Adipocyte (in vitro differentiated cells): ENCODE measurements around the gene HMGN1.

ENCODE experiments used
- DNase-seq: peaks from one replicate; pipeline ENCODE4 v3.0.0-alpha.2; 2015; ENCODE audit warnings: low read depth
- H3K27me3 ChIP-seq: replicated peaks from 2 replicates; pipeline ENCODE4 v1.7.0; 2013; ENCODE audit warnings: mild to moderate bottlenecking, low read length, moderate library complexity; ENCODE audit not compliant: control insufficient read depth, insufficient read depth
- H3K36me3 ChIP-seq: 2 replicates; pipeline ENCODE4 v1.7.0; 2013; ENCODE audit warnings: low read length, mild to moderate bottlenecking, moderate library complexity; ENCODE audit not compliant: control insufficient read depth, insufficient read depth, severe bottlenecking
- H3K4me1 ChIP-seq: 2 replicates; pipeline ENCODE4 v1.7.0; 2013; ENCODE audit warnings: mild to moderate bottlenecking, low read length, moderate library complexity; ENCODE audit not compliant: control insufficient read depth, insufficient read depth
- H3K4me3 ChIP-seq: 2 replicates; pipeline ENCODE4 v1.7.0; 2013; ENCODE audit warnings: mild to moderate bottlenecking, low read length, moderate library complexity
- H3K9ac ChIP-seq: 2 replicates; pipeline ENCODE4 v1.7.0; 2013; ENCODE audit warnings: mild to moderate bottlenecking, low read length, moderate library complexity
- H3K9me3 ChIP-seq: 2 replicates; pipeline ENCODE4 v1.7.0; 2013; ENCODE audit warnings: mild to moderate bottlenecking, low read length, moderate library complexity; ENCODE audit not compliant: control insufficient read depth

Gene HMGN1

DNA sequence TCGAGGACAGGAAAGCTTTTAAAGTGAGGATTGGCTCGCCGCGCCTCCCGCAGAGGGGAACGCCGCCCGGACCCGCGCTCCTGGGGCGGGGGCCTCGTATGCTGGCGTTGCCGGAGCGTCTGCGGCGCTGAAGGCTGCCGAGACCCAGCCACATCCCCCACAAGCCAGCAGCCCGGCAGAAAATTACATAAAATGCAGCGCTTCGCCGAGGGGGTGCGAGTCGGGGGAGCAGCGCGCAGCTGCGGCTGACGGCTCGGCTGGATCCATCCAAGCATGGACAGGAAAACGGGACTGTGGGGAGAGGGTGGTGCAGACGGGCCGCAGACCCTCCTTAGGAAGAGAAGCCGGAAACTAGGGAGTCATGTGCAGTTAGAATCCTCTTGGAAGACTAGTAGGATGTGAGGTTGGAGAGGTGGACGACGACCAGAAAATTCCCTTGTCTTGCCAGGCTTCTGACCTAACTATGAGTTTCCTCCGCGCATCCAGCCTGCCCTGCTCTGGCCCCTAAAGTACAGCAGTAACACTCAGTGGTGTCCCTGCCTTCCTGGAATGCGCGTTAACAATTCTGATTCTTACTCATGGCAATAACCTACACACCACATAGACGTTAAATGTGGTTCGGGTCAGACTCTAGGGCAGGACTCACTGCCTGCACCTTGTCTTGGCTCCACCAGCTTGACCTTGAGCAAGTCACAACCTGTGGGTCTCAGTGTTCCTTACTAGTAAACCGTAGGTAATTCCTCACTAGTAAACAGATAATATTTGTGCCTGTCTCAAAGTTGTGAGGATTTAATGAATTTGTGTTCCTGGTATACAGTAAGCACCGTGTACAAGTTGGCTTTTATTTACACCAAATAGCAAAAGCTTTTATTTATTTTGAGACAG is 34.5 kb downstream of the HMGN1 start:
- Histone ChIP-seq H3K27me3 (no peaks in the 10 kb centered on the region), H3K9me3 (no peaks in the 10 kb centered on the region), H3K36me3 (peaks cover 8% of the 10 kb centered on the region), H3K4me1 (peaks cover 24% of the 10 kb centered on the region), H3K4me3 (peak overlapping the region; percentile 83), H3K9ac (peak overlapping the region; percentile 95)
- peak; percentile 77 for DNase-seq

DNA sequence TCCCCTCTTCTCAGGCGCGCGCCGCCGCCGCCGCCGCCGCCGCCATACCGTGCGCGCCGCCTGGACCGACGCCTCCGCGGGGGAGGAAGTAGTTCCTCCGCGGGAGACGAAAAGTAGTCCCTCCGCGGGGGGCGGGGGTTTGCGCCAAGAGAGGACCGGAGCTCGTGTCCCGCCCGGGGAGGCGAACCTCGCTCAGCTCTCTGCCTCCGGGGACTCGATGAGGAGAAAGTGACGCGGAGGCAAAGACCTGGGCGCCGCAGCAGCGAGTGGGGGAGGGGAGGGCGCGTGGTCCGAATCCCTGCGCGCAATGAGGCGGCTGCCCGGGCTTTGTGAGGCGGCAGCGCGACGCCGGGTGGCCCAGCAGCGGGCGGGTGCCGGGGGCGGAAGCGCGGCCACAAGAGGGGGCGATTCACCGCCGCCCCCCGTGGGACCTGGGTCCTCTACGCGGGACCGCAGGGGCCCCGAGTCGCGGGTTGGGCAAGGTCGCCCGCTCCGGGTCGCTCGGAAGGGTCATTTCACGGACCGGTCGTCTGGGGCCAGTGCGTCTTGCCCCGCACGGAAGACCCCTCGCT is 35.2 kb downstream of the HMGN1 start, which contains the start of gene BRWD1:
Gene BRWD1 (minus strand): TSS at position 62 of the 572 bp plus-strand sequence. CDS start 141 bp downstream, outside the sequence.
- DNase-seq: peak; percentile 93
- peaks cover 14% of the 10 kb centered on the region for H3K36me3 ChIP-seq

DNA sequence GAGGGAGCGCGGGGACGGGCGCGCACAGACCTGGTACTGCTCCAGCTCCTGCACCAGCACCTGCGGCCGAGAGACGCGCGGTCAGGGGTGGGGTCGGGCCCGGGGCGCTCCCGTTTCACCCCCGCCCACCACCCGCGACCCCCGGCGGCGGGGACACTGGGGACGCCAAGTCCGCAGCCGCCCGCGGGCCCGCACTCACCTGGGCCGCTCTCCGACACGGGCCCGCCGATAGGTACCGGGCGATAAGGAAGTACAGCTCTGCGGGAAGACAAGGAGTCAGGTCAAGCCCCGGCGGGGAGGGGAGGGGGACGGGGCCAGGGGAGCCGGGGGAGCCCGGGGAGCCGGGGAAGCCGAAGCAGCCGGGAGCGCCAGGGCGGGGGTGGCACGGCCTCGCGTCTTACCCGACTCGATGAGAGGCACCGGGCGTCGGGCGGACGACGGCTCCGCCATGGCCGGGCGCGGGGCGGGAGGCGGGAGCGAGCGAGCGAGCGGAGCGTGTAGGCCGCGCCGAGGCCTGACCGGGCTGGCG is 35.8 kb downstream of the HMGN1 start:
- Histone ChIP-seq H3K4me3 (peak overlapping the region; percentile 83), H3K9ac (peak overlapping the region; percentile 95), H3K4me1 (peaks cover 17% of the 10 kb centered on the region), H3K36me3 (peaks cover 16% of the 10 kb centered on the region), H3K9me3 (no peaks in the 10 kb centered on the region), H3K27me3 (no peaks in the 10 kb centered on the region)
- no peak for DNase-seq

More for the DNA sequence above, 35.2 kb downstream of the HMGN1 start, which contains the start of gene BRWD1:
- Histone ChIP-seq H3K9ac (peak within 1 kb of the TSS; percentile 95), H3K4me3 (peak within 1 kb of the TSS; percentile 83), H3K27me3 (no peaks in the 10 kb centered on the region), H3K4me1 (peaks cover 18% of the 10 kb centered on the region), H3K9me3 (no peaks in the 10 kb centered on the region)

DNA sequence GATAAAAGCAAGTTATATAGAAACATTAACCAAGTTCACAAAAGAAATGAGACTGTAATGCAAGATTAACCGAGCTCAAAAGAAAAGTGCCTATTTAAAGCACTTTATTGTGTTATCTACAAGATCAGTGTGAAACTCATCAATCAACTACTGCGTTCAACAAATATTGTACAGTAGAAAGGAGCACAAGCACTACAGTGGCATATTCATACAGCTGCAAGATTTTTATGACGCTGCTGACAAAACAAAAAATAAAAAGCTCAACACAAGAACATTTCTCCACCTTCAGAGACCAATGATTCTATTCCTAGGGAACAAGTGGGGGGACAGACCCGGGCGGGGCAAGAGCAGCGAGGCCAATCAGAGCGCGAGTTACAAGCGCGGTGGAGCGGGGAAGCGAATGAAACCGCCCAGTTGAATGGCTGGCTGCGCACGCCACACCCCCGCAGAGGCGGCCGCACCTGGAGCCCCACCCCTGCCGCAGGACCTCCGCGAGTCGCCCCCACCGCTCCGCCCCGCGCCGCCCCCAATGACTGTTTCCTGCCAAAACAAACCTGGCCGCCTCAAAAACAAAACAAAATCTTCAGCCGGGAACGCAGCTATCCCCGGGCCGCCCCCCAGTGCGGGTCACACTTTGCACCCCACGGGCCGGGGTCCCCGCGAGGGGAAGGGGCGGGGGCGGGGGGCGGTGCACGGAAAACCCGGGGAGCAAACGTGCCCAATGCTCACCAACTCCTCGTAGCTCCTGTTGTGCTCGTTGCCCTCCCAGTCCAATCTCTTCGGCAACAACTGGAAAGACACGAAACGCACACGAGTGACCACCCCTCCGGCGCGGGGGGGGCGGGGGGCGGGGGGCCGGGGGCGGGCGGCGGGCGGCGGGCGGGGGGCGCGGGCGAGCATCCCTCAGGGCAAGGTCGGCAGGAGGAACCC is 36.5 kb downstream of the HMGN1 start:
- H3K36me3 ChIP-seq: peaks cover 18% of the 10 kb centered on the region
- DNase-seq: peak; percentile 93
- no peaks in the 10 kb centered on the region for H3K9me3 ChIP-seq
- H3K9ac ChIP-seq: peak overlapping the region; percentile 95
- H3K4me1 ChIP-seq: peaks cover 17% of the 10 kb centered on the region
- no peaks in the 10 kb centered on the region for H3K27me3 ChIP-seq
- peak overlapping the region; percentile 83 for H3K4me3 ChIP-seq

DNA sequence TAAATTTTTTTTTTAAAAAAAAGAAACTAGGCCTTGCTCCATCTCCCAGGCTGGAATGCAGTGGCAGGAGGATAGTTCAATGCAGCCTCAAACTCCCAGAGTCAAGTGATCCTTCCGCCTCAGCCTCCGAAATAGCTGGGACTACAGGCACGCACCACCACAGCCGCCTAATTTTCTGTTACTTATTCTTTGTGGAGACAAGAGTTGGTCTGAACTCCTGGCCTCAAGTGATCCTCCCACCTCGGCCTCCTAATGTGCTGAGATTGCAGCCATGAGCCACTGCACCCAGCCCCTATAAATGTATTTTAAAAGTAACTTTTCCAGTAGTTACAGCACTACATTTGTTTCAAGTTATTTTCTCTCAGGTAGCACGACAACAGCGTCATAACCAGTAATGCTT is 37.7 kb downstream of the HMGN1 start:
- H3K9me3 ChIP-seq: no peaks in the 10 kb centered on the region
- peaks cover 17% of the 10 kb centered on the region for H3K4me1 ChIP-seq
- H3K27me3 ChIP-seq: no peaks in the 10 kb centered on the region
- H3K4me3 ChIP-seq: peak overlapping the region; percentile 83
- H3K36me3 ChIP-seq: peaks cover 18% of the 10 kb centered on the region
- DNase-seq: no peak
- H3K9ac ChIP-seq: peak overlapping the region; percentile 53

DNA sequence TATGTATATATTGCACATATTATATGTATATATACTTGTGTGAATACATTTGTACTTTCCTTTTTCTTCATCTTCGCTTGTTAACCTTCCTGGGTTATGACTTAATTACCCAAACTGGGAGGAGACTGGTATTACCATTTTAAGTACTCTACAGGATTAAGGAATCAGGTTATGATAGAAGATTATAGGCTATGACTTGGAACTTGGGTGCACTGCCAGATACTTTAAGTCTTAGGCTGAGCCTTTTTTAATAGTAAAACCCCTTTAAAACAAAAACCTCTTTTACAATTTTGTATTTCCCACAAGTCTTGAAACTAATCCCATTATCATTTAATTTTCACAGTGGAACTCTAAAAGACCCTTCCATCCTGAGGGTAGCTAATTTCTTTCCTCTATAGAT is 41.4 kb downstream of the HMGN1 start:
- Histone ChIP-seq H3K9ac (no peak overlapping the region), H3K36me3 (peaks cover 37% of the 10 kb centered on the region), H3K4me3 (no peak overlapping the region), H3K4me1 (peaks cover 11% of the 10 kb centered on the region), H3K27me3 (no peaks in the 10 kb centered on the region), H3K9me3 (no peaks in the 10 kb centered on the region)
- no peak for DNase-seq

DNA sequence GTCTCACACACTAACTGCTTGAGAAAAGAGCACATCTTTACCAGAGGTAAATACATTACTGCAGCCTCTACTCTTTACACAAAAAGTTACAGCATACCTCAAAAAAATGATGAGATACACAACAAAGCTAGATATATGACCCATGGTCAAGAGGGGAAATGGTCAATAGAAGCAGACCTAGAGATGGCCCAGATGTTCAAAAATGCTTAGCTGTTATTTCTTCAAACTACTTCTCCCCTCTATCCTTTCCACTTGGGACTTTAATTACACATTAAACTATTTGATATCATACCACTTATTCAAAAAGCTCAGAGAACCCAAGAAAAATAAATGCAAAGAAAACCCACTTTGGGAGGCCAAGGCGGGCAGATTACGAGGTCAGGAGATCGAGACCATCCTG is 48.3 kb downstream of the HMGN1 start:
- Histone ChIP-seq H3K9me3 (peaks cover 5% of the 10 kb centered on the region), H3K4me1 (no peaks in the 10 kb centered on the region), H3K9ac (no peak overlapping the region), H3K36me3 (peaks cover 67% of the 10 kb centered on the region), H3K27me3 (no peaks in the 10 kb centered on the region), H3K4me3 (no peak overlapping the region)
- DNase-seq: no peak

DNA sequence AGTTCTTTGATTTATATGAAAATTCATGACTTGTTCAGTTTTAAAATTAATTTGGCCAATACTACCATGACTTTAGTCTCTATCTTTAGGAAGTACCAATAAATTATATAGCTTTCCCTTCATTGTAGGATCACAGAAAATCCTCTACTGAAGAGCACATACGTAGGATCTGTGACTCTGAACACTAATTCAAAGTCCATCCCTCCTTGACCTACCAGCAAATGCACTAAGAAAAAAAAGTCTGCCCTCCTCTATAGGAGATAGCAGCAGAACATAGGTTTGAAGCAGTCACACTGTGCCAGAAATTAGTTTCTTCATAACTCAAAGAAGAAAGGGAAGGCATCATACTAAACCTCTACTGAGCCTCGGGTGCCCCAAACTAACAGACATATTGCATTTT is 52.0 kb downstream of the HMGN1 start:
- no peaks in the 10 kb centered on the region for H3K4me1 ChIP-seq
- H3K9ac ChIP-seq: no peak overlapping the region
- H3K9me3 ChIP-seq: peaks cover 5% of the 10 kb centered on the region
- no peak for DNase-seq
- H3K4me3 ChIP-seq: no peak overlapping the region
- H3K36me3 ChIP-seq: peaks cover 83% of the 10 kb centered on the region
- no peaks in the 10 kb centered on the region for H3K27me3 ChIP-seq
